Measurements from ENCODE around the gene BICRAL.

BICRAL gene

GRCh38 chr6:42766163-42766670 is 15.6 kb upstream of the BICRAL start:
- Histone ChIP-seq H3K4me2 (ENCODE audit: low read length) (no peak overlapping the region), H3K27ac (ENCODE audit: low read length) (no peak overlapping the region), H2AFZ (ENCODE audit: low read depth, low read length) (no peak overlapping the region), H3K36me3 (replicated peaks; ENCODE audit: low read depth, low read length) (peaks cover 3% of the 10 kb centered on the region), H3K79me2 (ENCODE audit: low read length) (no peaks in the 10 kb centered on the region), H3K4me3 (ENCODE audit: low read length) (no peak overlapping the region), H3K4me1 (ENCODE audit: low read length) (peaks cover 7% of the 10 kb centered on the region), H4K20me1 (ENCODE audit: insufficient read depth, low read length) (no peaks in the 10 kb centered on the region), H3K27me3 (ENCODE audit: low read depth, low read length) (no peaks in the 10 kb centered on the region), H3K9ac (ENCODE audit: low read length) (no peak overlapping the region), H3K9me3 (ENCODE audit: insufficient read depth, low read length) (no peaks in the 10 kb centered on the region)
- TF ChIP-seq EZH2phosphoT487 (IDR thresholded peaks at IDR 0.05; ENCODE audit: low read depth) (no peak), CTCF (IDR thresholded peaks at IDR 0.05; ENCODE audit: low read depth, low read length) (no peak)

- Histone ChIP-seq H3K79me2 (ENCODE audit: low read length) (peaks cover 11% of the 10 kb centered on the region), H3K4me3 (ENCODE audit: low read length) (no peak overlapping the region), H3K9ac (ENCODE audit: low read length) (no peak overlapping the region), H4K20me1 (ENCODE audit: insufficient read depth, low read length) (no peaks in the 10 kb centered on the region), H3K27ac (ENCODE audit: low read length) (no peak overlapping the region), H3K36me3 (replicated peaks; ENCODE audit: low read depth, low read length) (peaks cover 3% of the 10 kb centered on the region), H3K9me3 (ENCODE audit: insufficient read depth, low read length) (no peaks in the 10 kb centered on the region), H3K4me1 (ENCODE audit: low read length) (peaks cover 33% of the 10 kb centered on the region), H2AFZ (ENCODE audit: low read depth, low read length) (no peak overlapping the region), H3K27me3 (ENCODE audit: low read depth, low read length) (no peaks in the 10 kb centered on the region), H3K4me2 (ENCODE audit: low read length) (no peak overlapping the region)
- no peak for TF ChIP-seq CTCF (IDR thresholded peaks at IDR 0.05; ENCODE audit: low read depth, low read length)
- no peak for TF ChIP-seq EZH2phosphoT487 (IDR thresholded peaks at IDR 0.05; ENCODE audit: low read depth)
Measured at GRCh38 chr6:42769051-42769450, 12.8 kb upstream of the BICRAL start.

- H3K79me2 ChIP-seq (ENCODE audit: low read length): peaks cover 11% of the 10 kb centered on the region
- H3K4me1 ChIP-seq (ENCODE audit: low read length): peaks cover 41% of the 10 kb centered on the region
- H2AFZ ChIP-seq (ENCODE audit: low read depth, low read length): no peak overlapping the region
- H3K4me2 ChIP-seq (ENCODE audit: low read length): no peak overlapping the region
- H3K4me3 ChIP-seq (ENCODE audit: low read length): no peak overlapping the region
- no peak overlapping the region for H3K9ac ChIP-seq (ENCODE audit: low read length)
- peaks cover 3% of the 10 kb centered on the region for H3K36me3 ChIP-seq (replicated peaks; ENCODE audit: low read depth, low read length)
- no peak overlapping the region for H3K27ac ChIP-seq (ENCODE audit: low read length)
- no peaks in the 10 kb centered on the region for H3K27me3 ChIP-seq (ENCODE audit: low read depth, low read length)
- H4K20me1 ChIP-seq (ENCODE audit: insufficient read depth, low read length): no peaks in the 10 kb centered on the region
- TF ChIP-seq CTCF (IDR thresholded peaks at IDR 0.05; ENCODE audit: low read depth, low read length): no peak
- TF ChIP-seq EZH2phosphoT487 (IDR thresholded peaks at IDR 0.05; ENCODE audit: low read depth): no peak
- no peaks in the 10 kb centered on the region for H3K9me3 ChIP-seq (ENCODE audit: insufficient read depth, low read length)
Measured at GRCh38 chr6:42769836-42770235, 12.0 kb upstream of the BICRAL start.

GRCh38 chr6:42771741-42772100 is 10.1 kb upstream of the BICRAL start:
- TF ChIP-seq EZH2phosphoT487 (IDR thresholded peaks at IDR 0.05; ENCODE audit: low read depth) (no peak), CTCF (IDR thresholded peaks at IDR 0.05; ENCODE audit: low read depth, low read length) (no peak)
- H3K9ac ChIP-seq (ENCODE audit: low read length): peak overlapping the region; percentile 58
- peak overlapping the region; percentile 67 for H3K4me3 ChIP-seq (ENCODE audit: low read length)
- H3K79me2 ChIP-seq (ENCODE audit: low read length): peaks cover 11% of the 10 kb centered on the region
- no peaks in the 10 kb centered on the region for H3K27me3 ChIP-seq (ENCODE audit: low read depth, low read length)
- H3K36me3 ChIP-seq (replicated peaks; ENCODE audit: low read depth, low read length): peaks cover 3% of the 10 kb centered on the region
- H3K4me1 ChIP-seq (ENCODE audit: low read length): peaks cover 60% of the 10 kb centered on the region
- H3K9me3 ChIP-seq (ENCODE audit: insufficient read depth, low read length): no peaks in the 10 kb centered on the region
- H3K4me2 ChIP-seq (ENCODE audit: low read length): peak overlapping the region; percentile 84
- H4K20me1 ChIP-seq (ENCODE audit: insufficient read depth, low read length): no peaks in the 10 kb centered on the region
- H3K27ac ChIP-seq (ENCODE audit: low read length): peak overlapping the region; percentile 53
- no peak overlapping the region for H2AFZ ChIP-seq (ENCODE audit: low read depth, low read length)

Data from OCI-LY3 (cell line).